ENCODE data around the gene LRTM2. TPM values are rescaled to one million over a fixed set of nuclear protein-coding genes. Genes with fewer than 3 reads are reported as not detected.

LRTM2 gene
- total and polyA plus RNA-seq, 9 of the 15 experiments (the other 6 are each of a cell fraction or from before 2014, with no cell fraction given) = 0.09 TPM; not detected in 8

DNA sequence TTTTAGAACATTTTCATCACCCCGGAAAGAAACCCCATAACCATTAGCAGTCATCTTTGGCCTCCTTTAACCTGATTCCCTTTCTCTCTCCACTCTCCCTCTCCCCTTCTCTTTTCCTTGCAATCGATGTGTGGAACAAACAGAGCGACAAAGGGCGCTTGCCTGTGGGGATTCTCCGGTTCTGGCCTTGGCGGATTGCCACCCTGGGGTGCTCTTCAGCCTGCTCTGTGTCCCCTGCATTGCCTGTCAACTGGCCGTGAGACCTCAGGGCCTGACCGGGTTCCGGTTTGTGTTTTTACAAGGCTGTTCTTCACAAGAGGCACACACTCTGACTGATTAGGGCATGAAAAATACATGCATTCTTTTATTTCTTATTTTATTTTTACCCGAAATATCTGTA, 27.8 kb downstream of the LRTM2 start (continued):
- TF ChIP-seq, protein P1, sequence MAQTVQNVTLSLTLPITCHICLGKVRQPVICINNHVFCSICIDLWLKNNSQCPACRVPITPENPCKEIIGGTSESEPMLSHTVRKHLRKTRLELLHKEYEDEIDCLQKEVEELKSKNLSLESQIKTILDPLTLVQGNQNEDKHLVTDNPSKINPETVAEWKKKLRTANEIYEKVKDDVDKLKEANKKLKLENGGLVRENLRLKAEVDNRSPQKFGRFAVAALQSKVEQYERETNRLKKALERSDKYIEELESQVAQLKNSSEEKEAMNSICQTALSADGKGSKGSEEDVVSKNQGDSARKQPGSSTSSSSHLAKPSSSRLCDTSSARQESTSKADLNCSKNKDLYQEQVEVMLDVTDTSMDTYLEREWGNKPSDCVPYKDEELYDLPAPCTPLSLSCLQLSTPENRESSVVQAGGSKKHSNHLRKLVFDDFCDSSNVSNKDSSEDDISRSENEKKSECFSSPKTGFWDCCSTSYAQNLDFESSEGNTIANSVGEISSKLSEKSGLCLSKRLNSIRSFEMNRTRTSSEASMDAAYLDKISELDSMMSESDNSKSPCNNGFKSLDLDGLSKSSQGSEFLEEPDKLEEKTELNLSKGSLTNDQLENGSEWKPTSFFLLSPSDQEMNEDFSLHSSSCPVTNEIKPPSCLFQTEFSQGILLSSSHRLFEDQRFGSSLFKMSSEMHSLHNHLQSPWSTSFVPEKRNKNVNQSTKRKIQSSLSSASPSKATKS (CRISPR knock-in tag; IDR thresholded peaks at IDR 0.05) = no peak

- no peak for FAIRE-seq
- H3K9me1 ChIP-seq (ENCODE audit: control insufficient read depth, insufficient read depth, low read length) = no peaks in the 10 kb centered on the region
- peaks cover 0 to 4% of the 10 kb centered on the region in 2 experiments; a peak in 2 of 5 replicates for H3K4me1 ChIP-seq (replicated peaks in 1 of 2; ENCODE audit: control insufficient read depth in 2 of 2, insufficient read depth in 2 of 2, low read length in 2 of 2)
- no peak overlapping the region for H3K4me3 ChIP-seq
- in situ Hi-C loops (cut with MboI) (no loop called here), intact Hi-C loops (cut with micrococcal nuclease) (no loop called here)
- CTCF ChIA-PET (ENCODE audit: low intra/inter-chr PET ratio) = no interaction called here
- no peak overlapping the region for H3K9ac ChIP-seq (ENCODE audit: insufficient read depth in 1 of 2, low read depth in 2 of 2, low read length in 2 of 2)
- H4K20me1 ChIP-seq (replicated peaks; ENCODE audit: control insufficient read depth, insufficient read depth, low read length) = no peaks in the 10 kb centered on the region
- ATAC-seq = no peak
- no peaks in the 10 kb centered on the region for H3K36me3 ChIP-seq (ENCODE audit: control insufficient read depth, insufficient read depth, low read length)
- DNase-seq (ENCODE audit: extremely low read depth in 1 of 4, low spot score in 3 of 4) = no peak
- no peaks in the 10 kb centered on the region for H3K9me3 ChIP-seq (replicated peaks; ENCODE audit: control insufficient read depth, insufficient read depth, low read depth, low read length)
- no TSS peak for BruUV-seq (replicated peaks)
- H3K4me2 ChIP-seq (ENCODE audit: insufficient read depth, low read length) = no peak overlapping the region
- TF ChIP-seq CHD1 (IDR thresholded peaks at IDR 0.05; ENCODE audit: low read length) = no peak
- TF ChIP-seq CSDE1 (IDR thresholded peaks at IDR 0.05) = no peak
- TF ChIP-seq SMARCA5 (IDR thresholded peaks at IDR 0.05) = no peak
- TF ChIP-seq, protein P2, sequence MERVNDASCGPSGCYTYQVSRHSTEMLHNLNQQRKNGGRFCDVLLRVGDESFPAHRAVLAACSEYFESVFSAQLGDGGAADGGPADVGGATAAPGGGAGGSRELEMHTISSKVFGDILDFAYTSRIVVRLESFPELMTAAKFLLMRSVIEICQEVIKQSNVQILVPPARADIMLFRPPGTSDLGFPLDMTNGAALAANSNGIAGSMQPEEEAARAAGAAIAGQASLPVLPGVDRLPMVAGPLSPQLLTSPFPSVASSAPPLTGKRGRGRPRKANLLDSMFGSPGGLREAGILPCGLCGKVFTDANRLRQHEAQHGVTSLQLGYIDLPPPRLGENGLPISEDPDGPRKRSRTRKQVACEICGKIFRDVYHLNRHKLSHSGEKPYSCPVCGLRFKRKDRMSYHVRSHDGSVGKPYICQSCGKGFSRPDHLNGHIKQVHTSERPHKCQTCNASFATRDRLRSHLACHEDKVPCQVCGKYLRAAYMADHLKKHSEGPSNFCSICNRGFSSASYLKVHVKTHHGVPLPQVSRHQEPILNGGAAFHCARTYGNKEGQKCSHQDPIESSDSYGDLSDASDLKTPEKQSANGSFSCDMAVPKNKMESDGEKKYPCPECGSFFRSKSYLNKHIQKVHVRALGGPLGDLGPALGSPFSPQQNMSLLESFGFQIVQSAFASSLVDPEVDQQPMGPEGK (CRISPR knock-in tag; IDR thresholded peaks at IDR 0.05; ENCODE audit: borderline replicate concordance) = no peak
- 2% methylated on average over 6 of the region's 6 CpGs for WGBS (ENCODE audit: insufficient coverage, low coverage, missing lambda C conversion rate)
- no peak overlapping the region for H2AFZ ChIP-seq (ENCODE audit: low read depth, low read length)
- H3K27me3 ChIP-seq (ENCODE audit: control insufficient read depth in 2 of 2, insufficient read depth in 2 of 2, low read length in 2 of 2) = peaks cover 16 to 44% of the 10 kb centered on the region in 2 experiments; a peak in 4 of 5 replicates
- no peaks in the 10 kb centered on the region for H3K79me2 ChIP-seq (ENCODE audit: control insufficient read depth, insufficient read depth, low read length)
- no peak overlapping the region for H3K27ac ChIP-seq (ENCODE audit: extremely low read depth, low read depth, low read length)
- POLR2A ChIA-PET = no interaction called here
Measured at GRCh38 chr12:1848745-1849144, 28.4 kb downstream of the LRTM2 start.

Measured in K562 (cell line).